ENCODE results near the gene TMBIM6. TPM values are rescaled to one million over a fixed set of nuclear protein-coding genes. Genes with fewer than 3 reads are reported as not detected.
A peak's percentile ranks its signal among the peaks of the same experiment; 100 is the strongest.

TMBIM6 gene
- total RNA-seq, 1 experiment from 2014 or later: 402 TPM

DNA sequence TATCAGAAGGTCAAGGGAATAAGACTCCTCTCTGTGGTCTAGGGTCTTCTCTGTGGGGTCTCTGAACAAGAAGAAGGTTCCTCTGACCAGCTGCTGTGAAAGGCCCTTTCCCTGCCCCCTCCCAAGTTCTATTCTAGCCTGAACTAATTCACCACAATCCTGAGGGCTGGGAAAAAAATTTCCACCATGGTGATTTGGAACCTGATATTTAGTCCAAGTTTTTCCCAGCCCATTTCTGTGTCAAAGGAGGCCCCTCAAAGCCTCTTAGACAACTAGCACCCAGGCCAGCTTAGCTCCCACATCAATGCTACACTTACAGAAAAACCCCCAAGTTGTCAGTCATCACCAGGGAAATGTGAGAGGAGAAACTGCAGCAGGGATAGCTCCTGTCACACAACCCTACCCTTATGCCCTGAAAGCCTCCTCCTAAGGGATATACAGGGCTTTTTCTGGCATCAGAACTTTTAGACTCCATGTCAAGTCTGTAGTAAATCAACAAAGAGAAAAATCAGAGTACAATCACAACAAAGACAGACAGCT lies 38.6 kb upstream of the TMBIM6 start:
- no peak overlapping the region for H3K4me2 ChIP-seq (ENCODE audit: low read length)
- H3K27ac ChIP-seq (ENCODE audit: low read length): no peak overlapping the region
- no peak for ATAC-seq
- peaks cover 4% of the 10 kb centered on the region; the same call in 1 of the 2 replicates for H3K79me2 ChIP-seq (ENCODE audit: low read length)
- intact Hi-C loops (cut with micrococcal nuclease): no loop called here
- no peaks in the 10 kb centered on the region for H3K9me3 ChIP-seq (ENCODE audit: low read length)
- H3K27me3 ChIP-seq (ENCODE audit: low read length): no peaks in the 10 kb centered on the region
- CTCF ChIA-PET: no interaction called here
- no peak overlapping the region for H3K4me3 ChIP-seq (ENCODE audit: low read length)
- peaks cover 14% of the 10 kb centered on the region; the same call in 1 of the 2 replicates for H3K4me1 ChIP-seq (ENCODE audit: insufficient read depth, low read length)
- DNase-seq: no peak
- no peaks in the 10 kb centered on the region for H3K36me3 ChIP-seq (ENCODE audit: low read depth, low read length)
- POLR2A ChIA-PET (ENCODE audit: unreplicated experiment): interaction anchor here (0.5 kb wide), 1 partner anchor 455 kb away, joined by 12 read pairs; no protein-coding TSS in a partner anchor
- H3K9me2 ChIP-seq (replicated peaks; ENCODE audit: low read length): no peaks in the 10 kb centered on the region
- no TSS peak for BruUV-seq (replicated peaks)
- TF ChIP-seq, protein P1, sequence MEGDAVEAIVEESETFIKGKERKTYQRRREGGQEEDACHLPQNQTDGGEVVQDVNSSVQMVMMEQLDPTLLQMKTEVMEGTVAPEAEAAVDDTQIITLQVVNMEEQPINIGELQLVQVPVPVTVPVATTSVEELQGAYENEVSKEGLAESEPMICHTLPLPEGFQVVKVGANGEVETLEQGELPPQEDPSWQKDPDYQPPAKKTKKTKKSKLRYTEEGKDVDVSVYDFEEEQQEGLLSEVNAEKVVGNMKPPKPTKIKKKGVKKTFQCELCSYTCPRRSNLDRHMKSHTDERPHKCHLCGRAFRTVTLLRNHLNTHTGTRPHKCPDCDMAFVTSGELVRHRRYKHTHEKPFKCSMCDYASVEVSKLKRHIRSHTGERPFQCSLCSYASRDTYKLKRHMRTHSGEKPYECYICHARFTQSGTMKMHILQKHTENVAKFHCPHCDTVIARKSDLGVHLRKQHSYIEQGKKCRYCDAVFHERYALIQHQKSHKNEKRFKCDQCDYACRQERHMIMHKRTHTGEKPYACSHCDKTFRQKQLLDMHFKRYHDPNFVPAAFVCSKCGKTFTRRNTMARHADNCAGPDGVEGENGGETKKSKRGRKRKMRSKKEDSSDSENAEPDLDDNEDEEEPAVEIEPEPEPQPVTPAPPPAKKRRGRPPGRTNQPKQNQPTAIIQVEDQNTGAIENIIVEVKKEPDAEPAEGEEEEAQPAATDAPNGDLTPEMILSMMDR (conservative IDR thresholded peaks at IDR 0.05; ENCODE audit: low read depth, low read length): no peak
- no peak for TF ChIP-seq EZH2 (IDR thresholded peaks at IDR 0.05; ENCODE audit: low read length, unreplicated experiment)
- TF ChIP-seq EZH2phosphoT487 (IDR thresholded peaks at IDR 0.05; ENCODE audit: borderline replicate concordance, low read length): no peak
- H3F3A ChIP-seq (ENCODE audit: low read length, unreplicated experiment): no peaks in the 10 kb centered on the region
- H3K9ac ChIP-seq (ENCODE audit: low read length): no peak overlapping the region
- H4K20me1 ChIP-seq (ENCODE audit: low read length): no peaks in the 10 kb centered on the region
- H2AFZ ChIP-seq (ENCODE audit: low read length): no peak overlapping the region

DNA sequence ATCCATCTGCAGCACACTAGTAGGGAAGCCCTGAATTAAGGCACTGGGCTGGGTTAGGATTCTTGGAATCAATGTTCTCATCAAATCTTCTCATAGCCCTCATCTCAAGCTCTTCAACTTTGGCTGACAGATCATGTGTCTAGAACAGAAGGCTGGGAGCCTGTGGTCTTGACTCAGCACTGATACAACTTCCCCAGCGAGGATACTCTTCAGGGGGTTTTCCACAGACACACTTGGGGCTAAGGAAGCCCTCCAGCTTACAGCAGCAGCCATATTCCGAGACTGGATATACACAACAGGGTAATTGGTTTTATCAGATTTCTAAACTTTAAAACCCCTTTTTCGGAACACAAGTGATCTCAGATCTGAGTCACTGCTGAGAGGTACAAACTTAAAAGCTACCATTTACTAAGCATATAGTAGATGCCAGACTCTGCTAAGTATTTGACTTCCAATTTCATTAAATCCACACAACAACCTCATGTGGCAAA lies 37.7 kb upstream of the TMBIM6 start:
- no peak overlapping the region for H3K9ac ChIP-seq (ENCODE audit: low read length)
- no peak overlapping the region for H3K27ac ChIP-seq (ENCODE audit: low read length)
- H2AFZ ChIP-seq (ENCODE audit: low read length): no peak overlapping the region
- H3F3A ChIP-seq (ENCODE audit: low read length, unreplicated experiment): no peaks in the 10 kb centered on the region
- no peaks in the 10 kb centered on the region for H3K9me3 ChIP-seq (ENCODE audit: low read length)
- H3K36me3 ChIP-seq (ENCODE audit: low read depth, low read length): no peaks in the 10 kb centered on the region
- TF ChIP-seq EZH2phosphoT487 (IDR thresholded peaks at IDR 0.05; ENCODE audit: borderline replicate concordance, low read length) (no peak), EZH2 (IDR thresholded peaks at IDR 0.05; ENCODE audit: low read length, unreplicated experiment) (no peak)
- TF ChIP-seq, protein P1 (conservative IDR thresholded peaks at IDR 0.05; ENCODE audit: low read depth, low read length): no peak
- H3K4me1 ChIP-seq (ENCODE audit: insufficient read depth, low read length): peaks cover 10% of the 10 kb centered on the region; the same call in 1 of the 2 replicates
- DNase-seq: no peak
- no TSS peak for BruUV-seq (replicated peaks)
- no peaks in the 10 kb centered on the region for H3K9me2 ChIP-seq (replicated peaks; ENCODE audit: low read length)
- ChIA-PET POLR2A (ENCODE audit: unreplicated experiment) (no interaction called here), CTCF (interaction anchor here (0.8 kb wide), 1 partner anchor 38 kb away, joined by 3 read pairs; the partner anchor contains the start of gene TMBIM6)
- H3K27me3 ChIP-seq (ENCODE audit: low read length): no peaks in the 10 kb centered on the region
- no peak for ATAC-seq
- H3K79me2 ChIP-seq (ENCODE audit: low read length): peaks cover 4% of the 10 kb centered on the region; the same call in 1 of the 2 replicates
- H3K4me3 ChIP-seq (ENCODE audit: low read length): no peak overlapping the region
- no peaks in the 10 kb centered on the region for H4K20me1 ChIP-seq (ENCODE audit: low read length)
- intact Hi-C loops (cut with micrococcal nuclease): no loop called here
- no peak overlapping the region for H3K4me2 ChIP-seq (ENCODE audit: low read length)

DNA sequence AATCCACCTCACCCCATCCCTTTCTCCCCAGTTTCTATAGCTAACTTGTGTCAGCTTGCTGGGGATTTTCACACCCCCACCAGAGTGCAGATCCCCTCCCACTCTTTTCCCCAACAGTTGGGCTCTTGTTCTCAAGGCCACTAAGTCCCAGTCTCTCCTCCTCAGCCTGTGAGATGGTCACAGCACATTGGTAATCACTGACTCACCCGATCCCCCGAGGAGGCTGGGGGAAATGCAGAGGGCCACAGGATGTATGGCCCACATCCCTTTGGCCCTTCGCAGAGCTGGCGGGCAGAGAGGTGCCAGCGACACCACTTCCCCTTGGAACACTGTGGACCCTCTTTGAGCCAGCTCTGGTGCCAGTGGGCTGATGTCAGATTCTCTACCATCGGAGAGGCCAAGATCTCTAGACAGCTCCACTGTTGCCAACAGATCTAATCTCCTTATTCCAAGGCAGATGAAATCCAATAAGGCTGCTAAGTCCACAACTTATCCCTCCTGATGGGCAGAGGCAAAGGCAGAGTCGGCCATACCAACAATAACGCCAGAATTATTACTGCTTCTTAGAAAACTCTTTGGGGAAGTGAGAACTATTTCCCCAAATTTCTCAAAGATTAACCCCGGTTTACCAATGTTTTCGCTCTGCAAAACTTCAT lies 35.8 kb upstream of the TMBIM6 start:
- H3K9me2 ChIP-seq (replicated peaks; ENCODE audit: low read length): no peaks in the 10 kb centered on the region
- 0 out of 2 replicates have a peak overlapping the region, but pooled peaks have one; percentile 74 for H3K4me3 ChIP-seq (ENCODE audit: low read length)
- H3K79me2 ChIP-seq (ENCODE audit: low read length): peaks cover 4% of the 10 kb centered on the region; the same call in 1 of the 2 replicates
- intact Hi-C loops (cut with micrococcal nuclease): no loop called here
- no peaks in the 10 kb centered on the region for H3K36me3 ChIP-seq (ENCODE audit: low read depth, low read length)
- H3K9ac ChIP-seq (ENCODE audit: low read length): no peak overlapping the region
- peaks cover 12% of the 10 kb centered on the region for H3K27me3 ChIP-seq (ENCODE audit: low read length)
- H2AFZ ChIP-seq (ENCODE audit: low read length): no peak overlapping the region
- H3K4me2 ChIP-seq (ENCODE audit: low read length): peak overlapping the region; percentile 89
- ChIA-PET POLR2A (ENCODE audit: unreplicated experiment) (no interaction called here), CTCF (no interaction called here)
- no peaks in the 10 kb centered on the region for H4K20me1 ChIP-seq (ENCODE audit: low read length)
- TF ChIP-seq EZH2phosphoT487 (IDR thresholded peaks at IDR 0.05; ENCODE audit: borderline replicate concordance, low read length) (no peak), EZH2 (IDR thresholded peaks at IDR 0.05; ENCODE audit: low read length, unreplicated experiment) (no peak)
- TF ChIP-seq, protein P1 (conservative IDR thresholded peaks at IDR 0.05; ENCODE audit: low read depth, low read length): no peak
- H3K9me3 ChIP-seq (ENCODE audit: low read length): no peaks in the 10 kb centered on the region
- no peaks in the 10 kb centered on the region for H3F3A ChIP-seq (ENCODE audit: low read length, unreplicated experiment)
- BruUV-seq (replicated peaks): no TSS peak
- H3K4me1 ChIP-seq (ENCODE audit: insufficient read depth, low read length): peaks cover 9% of the 10 kb centered on the region; the same call in 1 of the 2 replicates
- DNase-seq (peak; percentile 55), ATAC-seq (no peak)
- H3K27ac ChIP-seq (ENCODE audit: low read length): no peak overlapping the region

Measured in PC-3 (cell line).